MM.1S (cell line): Measurements from ENCODE around the gene MARCHF10.

ENCODE experiments used
- EZH2 ChIP-seq: fragments of 300-600 bp; sonication (generic); optimal IDR thresholded peaks from 2 replicates; pipeline ENCODE3; 2017; ENCODE audit warnings: low read depth, mild to moderate bottlenecking, antibody characterized with exemption, low read length, mixed read lengths
- EZH2phosphoT487 ChIP-seq: fragments of 300-600 bp; sonication (generic); IDR thresholded peaks from 2 replicates; pipeline ENCODE4 v1.6.1; 2018; ENCODE audit warnings: antibody characterized with exemption, low read length
- TF ChIP-seq, protein P1 (sequence below): fragments of 300-600 bp; sonication (generic); IDR thresholded peaks from 2 replicates; pipeline ENCODE4 v1.5.1; 2016; ENCODE audit warnings: antibody characterized with exemption, low read length, mixed read lengths

- TF ChIP-seq, protein P1, sequence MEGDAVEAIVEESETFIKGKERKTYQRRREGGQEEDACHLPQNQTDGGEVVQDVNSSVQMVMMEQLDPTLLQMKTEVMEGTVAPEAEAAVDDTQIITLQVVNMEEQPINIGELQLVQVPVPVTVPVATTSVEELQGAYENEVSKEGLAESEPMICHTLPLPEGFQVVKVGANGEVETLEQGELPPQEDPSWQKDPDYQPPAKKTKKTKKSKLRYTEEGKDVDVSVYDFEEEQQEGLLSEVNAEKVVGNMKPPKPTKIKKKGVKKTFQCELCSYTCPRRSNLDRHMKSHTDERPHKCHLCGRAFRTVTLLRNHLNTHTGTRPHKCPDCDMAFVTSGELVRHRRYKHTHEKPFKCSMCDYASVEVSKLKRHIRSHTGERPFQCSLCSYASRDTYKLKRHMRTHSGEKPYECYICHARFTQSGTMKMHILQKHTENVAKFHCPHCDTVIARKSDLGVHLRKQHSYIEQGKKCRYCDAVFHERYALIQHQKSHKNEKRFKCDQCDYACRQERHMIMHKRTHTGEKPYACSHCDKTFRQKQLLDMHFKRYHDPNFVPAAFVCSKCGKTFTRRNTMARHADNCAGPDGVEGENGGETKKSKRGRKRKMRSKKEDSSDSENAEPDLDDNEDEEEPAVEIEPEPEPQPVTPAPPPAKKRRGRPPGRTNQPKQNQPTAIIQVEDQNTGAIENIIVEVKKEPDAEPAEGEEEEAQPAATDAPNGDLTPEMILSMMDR: no peak
- TF ChIP-seq EZH2: no peak
- TF ChIP-seq EZH2phosphoT487: no peak
These were observed 107.0 kb downstream of the MARCHF10 start for GRCh38 chr17:62700964-62701705.
